Memory B cell (primary cell): ENCODE data around the gene ENG.

Source experiments
- ATAC-seq: fragments of 150-1000 bp; cut with Tn5 transposase; 2 replicates; pipeline ENCODE4 v1.10.0; 2021; ENCODE audit warnings: low read depth, mild to moderate bottlenecking, moderate library complexity
- DNase-seq, 2 donors: peaks; one replicate each; pipeline ENCODE4 v3.0.0; 2022; ENCODE audit warnings: low spot score in 2 of 2
- H3K27ac Mint-ChIP-seq: one replicate; pipeline ENCODE4 v1.8.0; 2022; ENCODE audit warnings: mild to moderate bottlenecking, moderate library complexity, mixed read lengths
- H3K27me3 Mint-ChIP-seq: one replicate; pipeline ENCODE4 v1.8.0; 2022; ENCODE audit warnings: mixed read lengths
- H3K36me3 Mint-ChIP-seq: one replicate; pipeline ENCODE4 v1.8.0; 2022; ENCODE audit warnings: mild to moderate bottlenecking, mixed read lengths
- H3K4me1 Mint-ChIP-seq: one replicate; pipeline ENCODE4 v1.8.0; 2022; ENCODE audit warnings: mixed read lengths
- H3K4me3 Mint-ChIP-seq: one replicate; pipeline ENCODE4 v1.8.0; 2022; ENCODE audit warnings: mild to moderate bottlenecking, moderate library complexity, mixed read lengths
- H3K9me3 Mint-ChIP-seq: one replicate; pipeline ENCODE4 v1.8.0; 2022; ENCODE audit warnings: mixed read lengths

Gene ENG

GRCh38 chr9:127812936-127813675, 41.4 kb downstream of the ENG start:
- DNase-seq: no peak
- no peak for ATAC-seq
- H3K27me3 Mint-ChIP-seq: no peaks in the 10 kb centered on the region
- H3K27ac Mint-ChIP-seq: no peak overlapping the region
- H3K4me1 Mint-ChIP-seq: no peaks in the 10 kb centered on the region
- H3K9me3 Mint-ChIP-seq: no peaks in the 10 kb centered on the region
- H3K4me3 Mint-ChIP-seq: no peak overlapping the region
- peaks cover 9% of the 10 kb centered on the region for H3K36me3 Mint-ChIP-seq

DNA sequence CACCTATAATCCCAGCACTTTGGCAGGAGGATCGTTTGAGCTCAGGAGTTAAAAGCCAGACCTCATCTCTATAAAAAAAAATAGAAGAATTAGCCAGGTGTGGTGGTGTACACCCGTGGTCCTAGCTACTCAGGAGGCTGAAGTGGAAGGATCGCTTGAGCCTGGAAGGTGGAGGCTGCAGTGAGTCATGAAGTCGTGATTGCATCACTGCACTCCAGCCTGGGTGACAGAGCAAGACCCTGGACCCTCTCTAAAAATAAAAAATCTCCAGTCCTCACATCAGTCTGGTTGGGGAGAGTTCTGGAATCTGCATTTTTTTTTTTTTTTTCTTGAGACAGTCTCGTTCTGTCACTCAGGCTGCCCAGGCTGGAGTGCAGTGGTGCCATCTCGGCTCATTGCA, 42.4 kb downstream of the ENG start:
- Mint-ChIP-seq H3K9me3 (no peaks in the 10 kb centered on the region), H3K4me1 (no peaks in the 10 kb centered on the region), H3K27me3 (no peaks in the 10 kb centered on the region), H3K4me3 (no peak overlapping the region), H3K27ac (no peak overlapping the region), H3K36me3 (peaks cover 6% of the 10 kb centered on the region)
- ATAC-seq: no peak
- DNase-seq: no peak

DNA sequence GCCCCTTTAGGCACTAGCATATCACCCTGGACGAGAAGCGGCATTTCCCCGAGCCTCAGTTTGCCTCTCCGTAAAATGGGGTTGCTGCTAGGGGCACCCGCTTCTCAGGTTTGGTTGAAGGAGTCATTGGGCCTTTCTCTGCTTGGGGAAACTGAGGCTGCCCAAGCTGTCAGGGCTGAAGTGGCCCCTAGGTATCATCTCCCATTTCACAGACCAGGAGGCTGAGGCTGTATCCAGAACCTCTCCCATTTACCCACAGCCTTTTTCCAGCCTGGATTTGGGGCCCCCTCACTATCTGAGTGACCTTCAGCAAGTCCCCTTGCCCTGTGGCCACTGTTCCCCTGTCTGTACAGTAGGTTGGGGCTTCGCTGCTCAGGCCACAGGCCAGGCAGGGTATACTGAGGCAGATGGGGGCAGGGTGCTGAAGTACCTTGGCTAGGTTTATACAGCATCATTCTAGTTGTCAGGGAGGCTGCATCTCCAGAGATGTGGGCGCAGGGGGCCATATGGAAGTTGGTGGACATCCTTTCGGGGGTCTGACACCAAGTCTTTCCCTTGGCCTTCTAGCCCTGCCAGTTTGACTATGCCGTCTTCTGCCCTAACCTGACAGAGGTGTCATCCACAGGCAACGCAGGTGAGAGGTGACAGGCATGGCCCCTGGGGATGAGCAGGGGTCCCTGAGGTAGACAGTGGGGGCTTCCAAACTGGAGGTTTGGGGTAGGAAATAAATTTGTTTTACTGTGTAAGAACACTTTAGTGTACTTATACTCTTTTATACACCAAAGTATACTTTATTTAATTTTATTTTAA, 43.9 kb downstream of the ENG start:
- Mint-ChIP-seq H3K27me3 (no peaks in the 10 kb centered on the region), H3K36me3 (peaks cover 11% of the 10 kb centered on the region), H3K4me1 (peaks cover 2% of the 10 kb centered on the region), H3K4me3 (no peak overlapping the region), H3K27ac (no peak overlapping the region), H3K9me3 (no peaks in the 10 kb centered on the region)
- DNase-seq (no peak), ATAC-seq (no peak)

- Mint-ChIP-seq H3K9me3 (no peaks in the 10 kb centered on the region), H3K27ac (no peak overlapping the region), H3K4me1 (peaks cover 2% of the 10 kb centered on the region), H3K36me3 (peaks cover 11% of the 10 kb centered on the region), H3K4me3 (no peak overlapping the region), H3K27me3 (no peaks in the 10 kb centered on the region)
- ATAC-seq (peak; percentile 63), DNase-seq (no peak)
Measured at GRCh38 chr9:127809540-127810377, 44.7 kb downstream of the ENG start.

- Mint-ChIP-seq H3K4me3 (no peak overlapping the region), H3K9me3 (no peaks in the 10 kb centered on the region), H3K36me3 (peaks cover 7% of the 10 kb centered on the region), H3K4me1 (peaks cover 2% of the 10 kb centered on the region), H3K27me3 (no peaks in the 10 kb centered on the region), H3K27ac (no peak overlapping the region)
- ATAC-seq: no peak
- DNase-seq: no peak
Measured at GRCh38 chr9:127809002-127809539, 45.4 kb downstream of the ENG start.

- Mint-ChIP-seq H3K4me3 (no peak overlapping the region), H3K27ac (no peak overlapping the region), H3K4me1 (peaks cover 6% of the 10 kb centered on the region), H3K36me3 (peaks cover 7% of the 10 kb centered on the region), H3K9me3 (no peaks in the 10 kb centered on the region), H3K27me3 (no peaks in the 10 kb centered on the region)
- DNase-seq: no peak
- ATAC-seq: no peak
Measured at GRCh38 chr9:127808347-127809001, 46.0 kb downstream of the ENG start.

GRCh38 chr9:127806871-127807270, 47.6 kb downstream of the ENG start:
- H3K27me3 Mint-ChIP-seq: no peaks in the 10 kb centered on the region
- peaks cover 5% of the 10 kb centered on the region for H3K36me3 Mint-ChIP-seq
- ATAC-seq (no peak), DNase-seq (no peak)
- no peaks in the 10 kb centered on the region for H3K9me3 Mint-ChIP-seq
- no peak overlapping the region for H3K27ac Mint-ChIP-seq
- peaks cover 11% of the 10 kb centered on the region for H3K4me1 Mint-ChIP-seq
- no peak overlapping the region for H3K4me3 Mint-ChIP-seq

DNA sequence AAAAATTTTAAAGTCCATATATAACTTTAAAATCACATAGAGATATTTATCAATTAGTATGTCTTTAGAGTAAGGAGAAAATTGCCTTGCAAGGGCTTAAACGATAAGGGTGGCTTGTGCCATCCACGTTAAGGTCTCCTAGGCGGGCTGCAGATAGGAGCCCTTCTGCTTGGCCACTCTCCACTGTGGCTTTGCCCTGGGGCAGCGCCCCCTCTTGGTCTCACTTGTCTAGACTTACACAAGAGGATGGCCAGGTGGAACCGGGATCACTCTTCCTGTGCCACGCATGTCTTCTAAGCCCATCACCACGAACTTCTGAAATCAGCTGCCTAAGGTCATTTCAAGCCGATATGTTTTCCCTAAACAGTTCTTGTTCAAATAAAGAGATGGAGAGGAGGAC, 48.8 kb downstream of the ENG start:
- no peak for DNase-seq
- no peak overlapping the region for H3K27ac Mint-ChIP-seq
- H3K36me3 Mint-ChIP-seq: peaks cover 5% of the 10 kb centered on the region

DNA sequence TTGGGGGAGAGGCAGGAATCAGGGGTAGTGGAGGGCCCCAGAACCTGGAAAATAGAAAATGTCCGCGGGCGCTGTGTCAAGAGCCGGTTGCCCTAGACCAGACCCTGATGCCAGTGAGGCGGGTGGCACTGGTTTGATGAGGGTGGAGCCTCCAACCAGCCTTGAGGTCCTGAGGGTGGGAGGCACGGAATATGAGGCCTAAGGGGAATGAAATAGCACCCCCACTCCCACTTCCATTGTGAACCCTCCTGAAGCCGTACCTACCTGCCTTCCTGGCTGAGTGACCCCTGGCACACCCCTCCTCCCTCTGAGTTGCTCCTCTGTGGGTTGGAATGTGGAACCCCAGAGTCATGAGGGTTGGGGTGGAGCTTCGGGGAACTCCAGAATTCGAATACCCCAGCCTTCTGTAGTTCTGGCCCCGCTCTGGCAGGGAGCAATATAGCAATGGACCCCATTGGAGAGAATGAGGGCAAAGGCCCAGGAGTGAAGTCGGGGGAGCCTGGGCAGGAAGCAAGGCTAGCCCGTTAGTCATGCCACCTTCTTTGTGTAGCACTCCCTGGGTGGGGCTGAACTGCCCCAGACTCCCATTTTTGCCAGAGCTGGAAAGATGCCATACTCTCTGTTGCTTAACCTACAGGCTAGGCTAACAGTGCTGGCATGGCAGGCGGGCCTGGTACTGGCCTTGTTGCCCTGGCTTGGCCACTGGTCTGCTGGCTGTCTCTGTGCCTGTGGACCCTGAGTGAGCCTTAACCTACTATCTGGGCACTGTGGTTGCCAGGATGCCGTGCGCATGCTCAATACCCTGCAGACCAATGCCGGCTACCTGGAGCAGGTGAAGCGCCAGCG, 50.7 kb downstream of the ENG start:
- Mint-ChIP-seq H3K4me3 (peak overlapping the region; percentile 93), H3K4me1 (peaks cover 13% of the 10 kb centered on the region), H3K36me3 (peaks cover 5% of the 10 kb centered on the region), H3K27me3 (no peaks in the 10 kb centered on the region), H3K9me3 (no peaks in the 10 kb centered on the region), H3K27ac (peak overlapping the region; percentile 90)
- no peak for ATAC-seq
- DNase-seq: no peak

More for the DNA sequence above, 48.8 kb downstream of the ENG start:
- ATAC-seq: no peak
- Mint-ChIP-seq H3K27me3 (no peaks in the 10 kb centered on the region), H3K9me3 (no peaks in the 10 kb centered on the region), H3K4me3 (no peak overlapping the region), H3K4me1 (peaks cover 13% of the 10 kb centered on the region)

GRCh38 chr9:127802576-127803443, 51.6 kb downstream of the ENG start, which contains the start of gene FPGS:
Gene FPGS, plus strand, starts transcription at chr9:127802882. Its CDS starts 43 bp downstream, at chr9:127802925.
- no peaks in the 10 kb centered on the region for H3K9me3 Mint-ChIP-seq

DNA sequence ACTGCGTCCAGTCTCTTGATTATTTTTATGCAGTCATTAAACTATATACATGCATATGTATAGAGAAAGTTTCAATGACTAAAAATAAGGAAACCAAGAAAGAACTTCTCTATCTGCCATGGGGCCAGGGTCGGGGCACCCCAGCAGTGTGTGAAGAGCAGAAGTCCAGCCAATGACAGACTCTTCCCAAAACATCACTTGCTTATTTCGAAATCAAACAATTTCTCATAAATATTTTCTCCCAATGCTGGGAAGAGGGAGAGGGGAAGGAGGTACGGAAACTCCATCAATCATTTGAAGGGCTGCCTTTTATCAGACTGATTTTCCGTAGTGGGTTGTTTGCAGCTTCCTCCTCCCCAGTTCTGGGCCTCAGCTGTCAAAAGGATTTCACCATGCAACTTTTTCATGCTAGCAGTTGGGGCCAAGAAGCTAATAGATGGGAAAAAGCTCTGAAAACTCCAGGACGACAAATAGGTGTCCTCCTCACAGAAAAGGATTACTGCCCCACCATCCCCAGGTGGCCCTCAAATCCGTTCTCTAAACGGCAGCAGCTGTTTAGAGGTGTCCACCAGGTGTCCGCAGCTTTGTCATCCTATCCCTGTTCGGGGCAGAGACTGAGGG, 52.4 kb downstream of the ENG start:
- peak overlapping the region; percentile 90 for H3K27ac Mint-ChIP-seq
- DNase-seq (no peak), ATAC-seq (peak; percentile 0)
- no peaks in the 10 kb centered on the region for H3K9me3 Mint-ChIP-seq
- H3K4me1 Mint-ChIP-seq: peaks cover 19% of the 10 kb centered on the region
- peak overlapping the region; percentile 93 for H3K4me3 Mint-ChIP-seq
- no peaks in the 10 kb centered on the region for H3K27me3 Mint-ChIP-seq
- H3K36me3 Mint-ChIP-seq: peaks cover 5% of the 10 kb centered on the region

More at GRCh38 chr9:127802576-127803443, 51.6 kb downstream of the ENG start, which contains the start of gene FPGS:
- H3K27me3 Mint-ChIP-seq: no peaks in the 10 kb centered on the region
- peaks cover 5% of the 10 kb centered on the region for H3K36me3 Mint-ChIP-seq
- H3K27ac Mint-ChIP-seq: peak within 1 kb of the TSS; percentile 90
- DNase-seq (peak; percentile 71 to 73), ATAC-seq (peak; percentile 85)
- peaks cover 13% of the 10 kb centered on the region for H3K4me1 Mint-ChIP-seq
- peak within 1 kb of the TSS; percentile 93 for H3K4me3 Mint-ChIP-seq
